ENCODE measurements around the gene PPP1CA.

PPP1CA gene

GRCh38 chr11:67367761-67368227 lies 33.9 kb downstream of the PPP1CA start:
- no peak for DNase-seq

GRCh38 chr11:67366961-67367760 lies 34.5 kb downstream of the PPP1CA start:
- no peak for DNase-seq

- DNase-seq, result no peak
These were observed 35.1 kb downstream of the PPP1CA start for GRCh38 chr11:67366546-67366945.

- DNase-seq, result no peak
These were observed 35.8 kb downstream of the PPP1CA start for GRCh38 chr11:67365736-67366444.

GRCh38 chr11:67364783-67365722 lies 36.6 kb downstream of the PPP1CA start:
- peak; percentile 9 for DNase-seq

GRCh38 chr11:67364169-67364568 lies 37.5 kb downstream of the PPP1CA start:
- DNase-seq, result no peak

GRCh38 chr11:67357831-67358670 lies 43.6 kb downstream of the PPP1CA start:
- no peak for DNase-seq

- peak; percentile 49 for DNase-seq
These were observed 44.6 kb downstream of the PPP1CA start for GRCh38 chr11:67356864-67357561.

GRCh38 chr11:67356387-67356863 lies 45.2 kb downstream of the PPP1CA start:
- DNase-seq, result no peak

- no peak for DNase-seq
These were observed 45.8 kb downstream of the PPP1CA start for GRCh38 chr11:67355794-67356386.

- no peak for DNase-seq
These were observed 46.5 kb downstream of the PPP1CA start for GRCh38 chr11:67355023-67355793.

GRCh38 chr11:67354075-67355022 lies 47.3 kb downstream of the PPP1CA start:
- no peak for DNase-seq

- DNase-seq, result peak; percentile 88
These were observed 48.2 kb downstream of the PPP1CA start, which contains the start of gene POLD4 for GRCh38 chr11:67353317-67354074. Gene POLD4, minus strand, starts transcription at chr11:67353546. Its CDS starts 147 bp downstream, at chr11:67353399.

- peak; percentile 53 for DNase-seq
These were observed 48.9 kb downstream of the PPP1CA start for GRCh38 chr11:67352546-67353316.

- peak; percentile 81 for DNase-seq
These were observed 50.2 kb downstream of the PPP1CA start for GRCh38 chr11:67351275-67352005.

GRCh38 chr11:67349928-67350465 lies 51.7 kb downstream of the PPP1CA start:
- DNase-seq, result no peak
